HCT116 (cell line): ENCODE measurements around the gene OSBPL8. TPM values are rescaled to one million over a fixed set of nuclear protein-coding genes. Genes with fewer than 3 reads are reported as not detected.
A peak's percentile ranks its signal among the peaks of the same experiment; 100 is the strongest.

Experiments
- ATAC-seq: fragments of 200-7000 bp; cut with Tn5 transposase; 2 replicates; pipeline ENCODE4 v1.9.1; 2020; ENCODE audit warnings: mild to moderate bottlenecking, moderate library complexity
- BruUV-seq: library from RNA; stranded (reverse); fragments of 400-500 nt; replicated peaks from 2 replicates; lab custom pipeline; 2021; lab: Mats Ljungman, UMichigan
- CTCF ChIA-PET: fragments of 300-600 bp; sonication (Branson Sonifier 250); formaldehyde crosslinking; loops from one replicate; lab custom pipeline; 2021; ENCODE audit warnings: antibody characterized with exemption; lab: Charles Lee
- POLR2A ChIA-PET: fragments of 300-600, 350-600 bp; sonication (Branson Sonifier 250); formaldehyde crosslinking; loops from one replicate; lab custom pipeline; 2021; ENCODE audit warnings: antibody characterized with exemption; lab: Charles Lee
- RAD21 ChIA-PET, 2 experiments: fragments of 300-600 bp; sonication (Branson Sonifier 250); formaldehyde crosslinking; loops; one replicate each; lab custom pipeline; 2023; ENCODE audit warnings: low total read pairs in 2 of 2; ENCODE audit not compliant: uncharacterized antibody in 2 of 2, unreplicated experiment in 2 of 2, low non-redundant PET in 1 of 2; lab: Charles Lee
- DNase-seq: peaks from one replicate; pipeline ENCODE4 v3.0.0-alpha.2; 2010; ENCODE audit warnings: low read depth, low spot score
- H2AFZ ChIP-seq: fragments of 200-600 bp; shearing (Covaris generic), sonication (generic); 2 replicates; pipeline ENCODE4 v1.6.1; 2017; ENCODE audit warnings: low read depth, mixed run types, mixed read lengths, antibody characterized with exemption, low read length; ENCODE audit not compliant: poor library complexity, severe bottlenecking
- H3K27ac ChIP-seq: 2 replicates; pipeline ENCODE4 v1.5.1; 2012; ENCODE audit warnings: low read depth, low read length
- H3K27me3 ChIP-seq: fragments of 200-600 bp; sonication (generic); 2 replicates; pipeline ENCODE4 v1.6.1; 2016; ENCODE audit warnings: mixed run types, low read length, mixed read lengths; ENCODE audit not compliant: insufficient read depth
- H3K36me3 ChIP-seq, 2 experiments: fragments of 200-500 bp in 1 of 2; fragments of 200-600 bp in 1 of 2; sonication (Bioruptor generic) in 1 of 2; sonication (generic) in 1 of 2; 2 replicates each; pipeline versions ENCODE4 v1.5.1 to v1.6.1; 2014 to 2016; ENCODE audit warnings: low read length in 2 of 2, inconsistent platforms in 1 of 2, mixed read lengths in 1 of 2, mixed run types in 1 of 2; ENCODE audit not compliant: insufficient read depth in 2 of 2, control insufficient read depth in 1 of 2
- H3K4me1 ChIP-seq, 2 experiments: fragments of 200-600 bp in 1 of 2; sonication (generic) in 1 of 2; 2 replicates each; pipeline versions ENCODE4 v1.5.1 to v1.6.1; 2012 to 2017; ENCODE audit warnings: low read length in 2 of 2, inconsistent platforms in 1 of 2, mild to moderate bottlenecking in 1 of 2, mixed read lengths in 1 of 2, mixed run types in 1 of 2, moderate library complexity in 1 of 2; ENCODE audit not compliant: insufficient read depth in 2 of 2, control insufficient read depth in 1 of 2
- H3K4me2 ChIP-seq: fragments of 200-600 bp; sonication (generic); 2 replicates; pipeline ENCODE4 v1.6.1; 2017; ENCODE audit warnings: mixed run types, low read length, mixed read lengths
- H3K4me3 ChIP-seq, 2 experiments: fragments of 200-600 bp in 1 of 2; sonication (generic) in 1 of 2; replicated peaks in 1 of 2; 2 replicates each; pipeline ENCODE4 v1.5.1; 2011 to 2016; ENCODE audit warnings: low read length in 2 of 2, control low read depth in 1 of 2, low read depth in 1 of 2, mild to moderate bottlenecking in 1 of 2, mixed read lengths in 1 of 2, mixed run types in 1 of 2
- H3K79me2 ChIP-seq: fragments of 200-600 bp; sonication (generic); 2 replicates; pipeline ENCODE4 v1.6.1; 2017; ENCODE audit warnings: mild to moderate bottlenecking, mixed run types, low read length, moderate library complexity, mixed read lengths; ENCODE audit not compliant: insufficient read depth
- H3K9ac ChIP-seq: fragments of 200-600 bp; sonication (generic); 2 replicates; pipeline ENCODE4 v1.6.1; 2016; ENCODE audit warnings: low read length, mixed read lengths
- H3K9me2 ChIP-seq: fragments of 200-600 bp; sonication (generic), shearing (Covaris generic); 2 replicates; pipeline ENCODE4 v1.6.1; 2017; ENCODE audit warnings: mixed run types, mild to moderate bottlenecking, moderate library complexity; ENCODE audit not compliant: insufficient read depth
- H3K9me3 ChIP-seq, 2 experiments: fragments of 200-500 bp in 1 of 2; fragments of 200-600 bp in 1 of 2; sonication (Bioruptor generic) in 1 of 2; sonication (generic) in 1 of 2; 2 replicates each; pipeline ENCODE4 v1.6.1; 2014 to 2017; ENCODE audit warnings: low read length in 2 of 2, mixed read lengths in 2 of 2, inconsistent platforms in 1 of 2, low read depth in 1 of 2, mild to moderate bottlenecking in 1 of 2, mixed run types in 1 of 2, moderate library complexity in 1 of 2; ENCODE audit not compliant: control insufficient read depth in 1 of 2, insufficient read depth in 1 of 2
- H4K20me1 ChIP-seq: fragments of 200-600 bp; sonication (generic), shearing (Covaris generic); 2 replicates; pipeline ENCODE4 v1.6.1; 2017; ENCODE audit warnings: mixed run types, mild to moderate bottlenecking, moderate library complexity; ENCODE audit not compliant: insufficient read depth
- CBX3 ChIP-seq: IDR thresholded peaks from 2 replicates; pipeline ENCODE4 v1.6.1; 2012; ENCODE audit warnings: low read depth
- CEBPB ChIP-seq: IDR thresholded peaks from 2 replicates; pipeline ENCODE4 v1.6.1; 2012; ENCODE audit warnings: low read depth
- EGR1 ChIP-seq: IDR thresholded peaks from 2 replicates; pipeline ENCODE4 v1.6.1; 2012; ENCODE audit warnings: low read depth
- EZH2phosphoT487 ChIP-seq: fragments of 200-600 bp; IDR thresholded peaks from 2 replicates; pipeline ENCODE4 v1.6.1; 2018; ENCODE audit warnings: antibody characterized with exemption, borderline replicate concordance
- FOSL1 ChIP-seq: IDR thresholded peaks from 2 replicates; pipeline ENCODE4 v1.6.1; 2012; ENCODE audit warnings: low read depth
- JUND ChIP-seq: IDR thresholded peaks from 2 replicates; pipeline ENCODE4 v1.6.1; 2012
- POLR2A ChIP-seq: IDR thresholded peaks from 2 replicates; pipeline ENCODE4 v1.7.0; 2011; ENCODE audit warnings: borderline replicate concordance; ENCODE audit not compliant: insufficient read depth, insufficient read length; ENCODE audit errors: extremely low read depth
- RAD21 ChIP-seq: IDR thresholded peaks from 2 replicates; pipeline ENCODE4 v1.6.1; 2012; ENCODE audit warnings: low read depth, mild to moderate bottlenecking
- SIN3A ChIP-seq: IDR thresholded peaks from 2 replicates; pipeline ENCODE4 v1.6.1; 2012; ENCODE audit warnings: low read depth
- SP1 ChIP-seq: IDR thresholded peaks from 2 replicates; pipeline ENCODE4 v1.6.1; 2012; ENCODE audit warnings: low read depth
- SRF ChIP-seq: IDR thresholded peaks from 2 replicates; pipeline ENCODE4 v1.6.1; 2012; ENCODE audit warnings: low read depth
- TCF7L2 ChIP-seq: IDR thresholded peaks from 2 replicates; pipeline ENCODE4 v1.7.0; 2011; ENCODE audit warnings: borderline replicate concordance, inconsistent platforms; ENCODE audit not compliant: insufficient read depth, insufficient read length; ENCODE audit errors: extremely low read depth
- YY1 ChIP-seq: IDR thresholded peaks from 2 replicates; pipeline ENCODE4 v1.6.1; 2011; ENCODE audit warnings: low read length, low read depth, moderate library complexity, mild to moderate bottlenecking; ENCODE audit not compliant: insufficient replicate concordance; ENCODE audit errors: extremely low read depth
- ZFX ChIP-seq: fragments of 450-650 bp; IDR thresholded peaks from 2 replicates; pipeline ENCODE4 v1.6.1; 2017
- ZNF274 ChIP-seq: fragments of 200-500 bp; sonication (Bioruptor generic); IDR thresholded peaks from 2 replicates; pipeline ENCODE4 v1.6.1; 2014; ENCODE audit warnings: mild to moderate bottlenecking, low read depth, low read length, inconsistent platforms
- intact Hi-C: fragments of 100-400 bp; cut with micrococcal nuclease; formaldehyde crosslinking; loops from 2 replicates; pipeline ENCODE4 v1.10.0; 2022
- total RNA-seq: library from RNA; stranded (reverse); gene quantifications from one replicate; pipeline ENCODE4 v1.2.1, GENCODE V29; 2021; ENCODE audit not compliant: unreplicated experiment
- TF ChIP-seq, protein P1 (sequence below): IDR thresholded peaks from 2 replicates; pipeline ENCODE4 v1.6.1; 2011; ENCODE audit warnings: mild to moderate bottlenecking, low read length, moderate library complexity; ENCODE audit not compliant: insufficient replicate concordance; ENCODE audit errors: extremely low read depth
- TF ChIP-seq, protein P2 (sequence below), 3 experiments: fragments of 200-600 bp in 1 of 3; sonication (generic) in 1 of 3; IDR thresholded peaks in 2 of 3; conservative IDR thresholded peaks in 1 of 3; 2 replicates each; pipeline ENCODE4 v1.5.1; 2012 to 2017; ENCODE audit warnings: low read depth in 2 of 3, low read length in 2 of 3, antibody characterized with exemption in 1 of 3, borderline replicate concordance in 1 of 3, control low read depth in 1 of 3, mild to moderate bottlenecking in 1 of 3, mixed read lengths in 1 of 3, mixed run types in 1 of 3, moderate library complexity in 1 of 3; ENCODE audit not compliant: insufficient read depth in 1 of 3
- TF ChIP-seq, protein P3 (sequence below): IDR thresholded peaks from 2 replicates; pipeline ENCODE4 v1.6.1; 2012; ENCODE audit warnings: low read depth
- TF ChIP-seq, protein P4 (sequence below): IDR thresholded peaks from 2 replicates; pipeline ENCODE4 v1.6.1; 2012

Gene OSBPL8
- total RNA-seq, 1 experiment from 2014 or later = 115 TPM

DNA sequence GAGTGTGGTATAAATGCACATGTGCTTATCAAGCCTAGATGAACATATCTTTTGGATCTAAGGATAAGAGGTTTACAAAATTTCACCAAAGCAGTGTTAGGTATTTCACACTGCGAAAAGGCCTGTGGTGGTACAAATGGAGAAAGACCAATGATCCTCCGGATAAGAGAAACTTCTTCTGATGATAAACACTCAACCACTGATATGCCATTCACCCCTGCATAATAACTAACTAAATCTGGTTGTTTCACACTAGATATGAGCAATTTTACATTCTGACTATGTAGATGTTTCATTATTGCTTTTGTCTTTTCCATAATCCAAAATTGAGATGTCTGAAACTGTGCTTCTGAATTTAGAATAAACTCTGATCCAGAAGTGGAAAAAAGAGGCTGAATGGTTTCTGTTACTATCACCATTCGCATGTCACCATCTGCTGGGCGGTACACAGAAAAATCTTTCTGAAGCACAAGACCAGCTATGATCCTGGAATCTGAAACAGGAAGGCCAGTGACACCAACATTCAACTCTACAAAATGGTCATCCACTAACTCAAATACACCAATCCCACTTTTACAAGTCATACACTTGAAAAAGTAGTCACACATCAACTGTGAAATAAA is 212.7 kb downstream of the OSBPL8 start:
- Histone ChIP-seq H3K27ac (peak overlapping the region; percentile 86), H3K9ac (peak overlapping the region; percentile 74), H3K36me3 (no peaks in the 10 kb centered on the region), H3K4me3 (peak overlapping the region; percentile 77 to 88), H3K9me3 (no peaks in the 10 kb centered on the region), H3K4me2 (peak overlapping the region; percentile 82), H3K4me1 (peaks cover 26 to 54% of the 10 kb centered on the region in 2 experiments; a peak in 3 of 4 replicates), H2AFZ (no peak overlapping the region), H3K79me2 (peaks cover 48% of the 10 kb centered on the region), H3K27me3 (no peaks in the 10 kb centered on the region), H3K9me2 (no peaks in the 10 kb centered on the region), H4K20me1 (no peaks in the 10 kb centered on the region)
- no peak for DNase-seq
- ChIA-PET RAD21 (interaction anchor here in 1 of 2 experiments (0.8 kb wide), 1 partner anchor 820 kb away, joined by 3 read pairs; no protein-coding TSS in a partner anchor), CTCF (interaction anchor here (0.6 to 1.0 kb wide), 3 partner anchors 9 to 723 kb away, joined by 3 read pairs; no protein-coding TSS in a partner anchor), POLR2A (interaction anchor here (0.7 to 1.7 kb wide), 5 partner anchors 11 to 819 kb away, joined by 3 to 6 read pairs (median 3); no protein-coding TSS in a partner anchor)
- no peak for ATAC-seq
- BruUV-seq = no TSS peak
- intact Hi-C loops = loop anchor here (5.0 to 10.0 kb wide), 9 partner anchors 292 to 1015 kb away; partner anchors contain the start of genes CAPS2, GLIPR1L1, GLIPR1L2 and KRR1
- TF ChIP-seq ZFX = no peak
- TF ChIP-seq SP1 = peak; percentile 26
- TF ChIP-seq, protein P1, sequence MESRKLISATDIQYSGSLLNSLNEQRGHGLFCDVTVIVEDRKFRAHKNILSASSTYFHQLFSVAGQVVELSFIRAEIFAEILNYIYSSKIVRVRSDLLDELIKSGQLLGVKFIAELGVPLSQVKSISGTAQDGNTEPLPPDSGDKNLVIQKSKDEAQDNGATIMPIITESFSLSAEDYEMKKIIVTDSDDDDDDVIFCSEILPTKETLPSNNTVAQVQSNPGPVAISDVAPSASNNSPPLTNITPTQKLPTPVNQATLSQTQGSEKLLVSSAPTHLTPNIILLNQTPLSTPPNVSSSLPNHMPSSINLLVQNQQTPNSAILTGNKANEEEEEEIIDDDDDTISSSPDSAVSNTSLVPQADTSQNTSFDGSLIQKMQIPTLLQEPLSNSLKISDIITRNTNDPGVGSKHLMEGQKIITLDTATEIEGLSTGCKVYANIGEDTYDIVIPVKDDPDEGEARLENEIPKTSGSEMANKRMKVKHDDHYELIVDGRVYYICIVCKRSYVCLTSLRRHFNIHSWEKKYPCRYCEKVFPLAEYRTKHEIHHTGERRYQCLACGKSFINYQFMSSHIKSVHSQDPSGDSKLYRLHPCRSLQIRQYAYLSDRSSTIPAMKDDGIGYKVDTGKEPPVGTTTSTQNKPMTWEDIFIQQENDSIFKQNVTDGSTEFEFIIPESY = no peak
- peak; percentile 90 for TF ChIP-seq RAD21
- TF ChIP-seq, protein P2, sequence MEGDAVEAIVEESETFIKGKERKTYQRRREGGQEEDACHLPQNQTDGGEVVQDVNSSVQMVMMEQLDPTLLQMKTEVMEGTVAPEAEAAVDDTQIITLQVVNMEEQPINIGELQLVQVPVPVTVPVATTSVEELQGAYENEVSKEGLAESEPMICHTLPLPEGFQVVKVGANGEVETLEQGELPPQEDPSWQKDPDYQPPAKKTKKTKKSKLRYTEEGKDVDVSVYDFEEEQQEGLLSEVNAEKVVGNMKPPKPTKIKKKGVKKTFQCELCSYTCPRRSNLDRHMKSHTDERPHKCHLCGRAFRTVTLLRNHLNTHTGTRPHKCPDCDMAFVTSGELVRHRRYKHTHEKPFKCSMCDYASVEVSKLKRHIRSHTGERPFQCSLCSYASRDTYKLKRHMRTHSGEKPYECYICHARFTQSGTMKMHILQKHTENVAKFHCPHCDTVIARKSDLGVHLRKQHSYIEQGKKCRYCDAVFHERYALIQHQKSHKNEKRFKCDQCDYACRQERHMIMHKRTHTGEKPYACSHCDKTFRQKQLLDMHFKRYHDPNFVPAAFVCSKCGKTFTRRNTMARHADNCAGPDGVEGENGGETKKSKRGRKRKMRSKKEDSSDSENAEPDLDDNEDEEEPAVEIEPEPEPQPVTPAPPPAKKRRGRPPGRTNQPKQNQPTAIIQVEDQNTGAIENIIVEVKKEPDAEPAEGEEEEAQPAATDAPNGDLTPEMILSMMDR (IDR thresholded peaks at IDR 0.05 in 2 of 3, conservative IDR thresholded peaks at IDR 0.05 in 1 of 3; ENCODE audit: borderline replicate concordance in 1 of 3, insufficient read depth in 1 of 3, low read depth in 2 of 3, low read length in 2 of 3) = peak; percentile 19 to 53 (median 25); a peak in 4 of 6 replicates
- TF ChIP-seq ZNF274 = no peak
- no peak for TF ChIP-seq EZH2phosphoT487
- no peak; the same call in 1 of the 2 replicates for TF ChIP-seq EGR1
- TF ChIP-seq, protein P3, sequence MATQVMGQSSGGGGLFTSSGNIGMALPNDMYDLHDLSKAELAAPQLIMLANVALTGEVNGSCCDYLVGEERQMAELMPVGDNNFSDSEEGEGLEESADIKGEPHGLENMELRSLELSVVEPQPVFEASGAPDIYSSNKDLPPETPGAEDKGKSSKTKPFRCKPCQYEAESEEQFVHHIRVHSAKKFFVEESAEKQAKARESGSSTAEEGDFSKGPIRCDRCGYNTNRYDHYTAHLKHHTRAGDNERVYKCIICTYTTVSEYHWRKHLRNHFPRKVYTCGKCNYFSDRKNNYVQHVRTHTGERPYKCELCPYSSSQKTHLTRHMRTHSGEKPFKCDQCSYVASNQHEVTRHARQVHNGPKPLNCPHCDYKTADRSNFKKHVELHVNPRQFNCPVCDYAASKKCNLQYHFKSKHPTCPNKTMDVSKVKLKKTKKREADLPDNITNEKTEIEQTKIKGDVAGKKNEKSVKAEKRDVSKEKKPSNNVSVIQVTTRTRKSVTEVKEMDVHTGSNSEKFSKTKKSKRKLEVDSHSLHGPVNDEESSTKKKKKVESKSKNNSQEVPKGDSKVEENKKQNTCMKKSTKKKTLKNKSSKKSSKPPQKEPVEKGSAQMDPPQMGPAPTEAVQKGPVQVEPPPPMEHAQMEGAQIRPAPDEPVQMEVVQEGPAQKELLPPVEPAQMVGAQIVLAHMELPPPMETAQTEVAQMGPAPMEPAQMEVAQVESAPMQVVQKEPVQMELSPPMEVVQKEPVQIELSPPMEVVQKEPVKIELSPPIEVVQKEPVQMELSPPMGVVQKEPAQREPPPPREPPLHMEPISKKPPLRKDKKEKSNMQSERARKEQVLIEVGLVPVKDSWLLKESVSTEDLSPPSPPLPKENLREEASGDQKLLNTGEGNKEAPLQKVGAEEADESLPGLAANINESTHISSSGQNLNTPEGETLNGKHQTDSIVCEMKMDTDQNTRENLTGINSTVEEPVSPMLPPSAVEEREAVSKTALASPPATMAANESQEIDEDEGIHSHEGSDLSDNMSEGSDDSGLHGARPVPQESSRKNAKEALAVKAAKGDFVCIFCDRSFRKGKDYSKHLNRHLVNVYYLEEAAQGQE = no peak
- TF ChIP-seq, protein P4, sequence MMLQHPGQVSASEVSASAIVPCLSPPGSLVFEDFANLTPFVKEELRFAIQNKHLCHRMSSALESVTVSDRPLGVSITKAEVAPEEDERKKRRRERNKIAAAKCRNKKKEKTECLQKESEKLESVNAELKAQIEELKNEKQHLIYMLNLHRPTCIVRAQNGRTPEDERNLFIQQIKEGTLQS = no peak
- TF ChIP-seq SRF = 0 out of 2 replicates have a peak, but pooled peaks have one; percentile 36
- TF ChIP-seq FOSL1 = no peak
- TF ChIP-seq CEBPB = no peak
- TF ChIP-seq SIN3A = 0 out of 2 replicates have a peak, but pooled peaks have one; percentile 2
- no peak for TF ChIP-seq POLR2A
- no peak for TF ChIP-seq YY1
- TF ChIP-seq TCF7L2 = no peak
- peak; percentile 44; the same call in 1 of the 2 replicates for TF ChIP-seq CBX3
- no peak for TF ChIP-seq JUND
